ENCODE data around the gene POU6F2.

POU6F2 gene

GRCh38 chr7:39084349-39084748 lies 106.6 kb downstream of the POU6F2 start:
- Histone ChIP-seq H3K27me3 (ENCODE audit: insufficient read depth, low read length, poor library complexity, severe bottlenecking) (no peaks in the 10 kb centered on the region), H3F3A (ENCODE audit: low read depth) (no peaks in the 10 kb centered on the region), H3K4me2 (ENCODE audit: low read depth, low read length, poor library complexity, severe bottlenecking) (no peak overlapping the region), H3K4me1 (ENCODE audit: insufficient read depth, low read length, poor library complexity, severe bottlenecking) (no peaks in the 10 kb centered on the region), H4K20me1 (ENCODE audit: insufficient read depth, low read length, poor library complexity, severe bottlenecking) (no peaks in the 10 kb centered on the region), H3K9me2 (replicated peaks; ENCODE audit: low read depth, low read length) (no peaks in the 10 kb centered on the region), H3K79me2 (ENCODE audit: insufficient read depth, low read length) (no peaks in the 10 kb centered on the region), H3K9ac (ENCODE audit: low read depth, low read length, poor library complexity, severe bottlenecking) (no peak overlapping the region), H3K4me3 (ENCODE audit: low read length, poor library complexity, severe bottlenecking) (no peak overlapping the region), H2AFZ (ENCODE audit: low read length) (no peak overlapping the region), H3K9me3 (ENCODE audit: insufficient read depth, low read depth, low read length) (no peaks in the 10 kb centered on the region), H3K36me3 (ENCODE audit: insufficient read depth, low read length) (no peaks in the 10 kb centered on the region)
- TF ChIP-seq CTCF (conservative IDR thresholded peaks at IDR 0.05; ENCODE audit: low read length) (no peak), EZH2phosphoT487 (IDR thresholded peaks at IDR 0.05; ENCODE audit: borderline replicate concordance) (no peak)

- no peak overlapping the region for H3K9ac ChIP-seq (ENCODE audit: low read depth, low read length, poor library complexity, severe bottlenecking)
- no peaks in the 10 kb centered on the region for H3F3A ChIP-seq (ENCODE audit: low read depth)
- H3K9me3 ChIP-seq (ENCODE audit: insufficient read depth, low read depth, low read length), result no peaks in the 10 kb centered on the region
- H3K9me2 ChIP-seq (replicated peaks; ENCODE audit: low read depth, low read length), result no peaks in the 10 kb centered on the region
- no peaks in the 10 kb centered on the region for H3K79me2 ChIP-seq (ENCODE audit: insufficient read depth, low read length)
- no peaks in the 10 kb centered on the region for H3K36me3 ChIP-seq (ENCODE audit: insufficient read depth, low read length)
- H4K20me1 ChIP-seq (ENCODE audit: insufficient read depth, low read length, poor library complexity, severe bottlenecking), result no peaks in the 10 kb centered on the region
- TF ChIP-seq EZH2phosphoT487 (IDR thresholded peaks at IDR 0.05; ENCODE audit: borderline replicate concordance), result no peak
- no peak for TF ChIP-seq CTCF (conservative IDR thresholded peaks at IDR 0.05; ENCODE audit: low read length)
- no peak overlapping the region for H3K4me3 ChIP-seq (ENCODE audit: low read length, poor library complexity, severe bottlenecking)
- no peaks in the 10 kb centered on the region for H3K27me3 ChIP-seq (ENCODE audit: insufficient read depth, low read length, poor library complexity, severe bottlenecking)
- no peak overlapping the region for H2AFZ ChIP-seq (ENCODE audit: low read length)
- no peak overlapping the region for H3K4me2 ChIP-seq (ENCODE audit: low read depth, low read length, poor library complexity, severe bottlenecking)
- no peaks in the 10 kb centered on the region for H3K4me1 ChIP-seq (ENCODE audit: insufficient read depth, low read length, poor library complexity, severe bottlenecking)
Measured at GRCh38 chr7:39085189-39085588, 107.5 kb downstream of the POU6F2 start.

- H2AFZ ChIP-seq (ENCODE audit: low read length), result no peak overlapping the region
- no peaks in the 10 kb centered on the region for H3K9me3 ChIP-seq (ENCODE audit: insufficient read depth, low read depth, low read length)
- no peak overlapping the region for H3K4me2 ChIP-seq (ENCODE audit: low read depth, low read length, poor library complexity, severe bottlenecking)
- no peaks in the 10 kb centered on the region for H3F3A ChIP-seq (ENCODE audit: low read depth)
- H4K20me1 ChIP-seq (ENCODE audit: insufficient read depth, low read length, poor library complexity, severe bottlenecking), result no peaks in the 10 kb centered on the region
- H3K79me2 ChIP-seq (ENCODE audit: insufficient read depth, low read length), result no peaks in the 10 kb centered on the region
- no peaks in the 10 kb centered on the region for H3K4me1 ChIP-seq (ENCODE audit: insufficient read depth, low read length, poor library complexity, severe bottlenecking)
- no peaks in the 10 kb centered on the region for H3K27me3 ChIP-seq (ENCODE audit: insufficient read depth, low read length, poor library complexity, severe bottlenecking)
- no peaks in the 10 kb centered on the region for H3K36me3 ChIP-seq (ENCODE audit: insufficient read depth, low read length)
- no peak overlapping the region for H3K9ac ChIP-seq (ENCODE audit: low read depth, low read length, poor library complexity, severe bottlenecking)
- H3K4me3 ChIP-seq (ENCODE audit: low read length, poor library complexity, severe bottlenecking), result no peak overlapping the region
- H3K9me2 ChIP-seq (replicated peaks; ENCODE audit: low read depth, low read length), result no peaks in the 10 kb centered on the region
- TF ChIP-seq EZH2phosphoT487 (IDR thresholded peaks at IDR 0.05; ENCODE audit: borderline replicate concordance) (no peak), CTCF (conservative IDR thresholded peaks at IDR 0.05; ENCODE audit: low read length) (no peak)
Measured at GRCh38 chr7:39085590-39086049, 107.9 kb downstream of the POU6F2 start.

Data from Loucy (cell line).